HepG2 (cell line): ENCODE measurements around the gene SH3PXD2A. TPM values are rescaled to one million over a fixed set of nuclear protein-coding genes. Genes with fewer than 3 reads are reported as not detected.

Experiments used
- ATAD3A ChIP-seq: sonication (generic); formaldehyde crosslinking; IDR thresholded peaks from 2 replicates; pipeline ENCODE4 v1.4.0; 2020; ENCODE audit warnings: missing genetic modification reagents
- HDAC6 ChIP-seq: fragments of 200-600 bp; sonication (generic); IDR thresholded peaks from 2 replicates; pipeline ENCODE4 v1.7.0; 2017; ENCODE audit warnings: mild to moderate bottlenecking, antibody characterized with exemption, low read length, low read depth
- IKZF1 ChIP-seq: fragments of 450-650 bp; IDR thresholded peaks from 2 replicates; pipeline ENCODE4 v1.7.1; 2016
- KLF9 ChIP-seq: IDR thresholded peaks from 2 replicates; pipeline ENCODE4 v1.6.1; 2016; ENCODE audit warnings: low read depth
- KMT2B ChIP-seq: IDR thresholded peaks from 2 replicates; pipeline ENCODE4 v1.6.1; 2016; ENCODE audit warnings: missing genetic modification reagents, missing compliant biosample characterization
- MAX ChIP-seq: IDR thresholded peaks from 2 replicates; pipeline ENCODE4 v1.6.1; 2012; ENCODE audit warnings: inconsistent platforms
- NFATC3 ChIP-seq: sonication (generic); formaldehyde crosslinking; IDR thresholded peaks from 2 replicates; pipeline ENCODE4 v1.5.1; 2020; ENCODE audit warnings: mild to moderate bottlenecking, missing genetic modification reagents
- PRDM10 ChIP-seq: sonication (generic); formaldehyde crosslinking; IDR thresholded peaks from 2 replicates; pipeline ENCODE4 v1.4.0; 2020; ENCODE audit warnings: low read depth, missing genetic modification reagents
- RFXAP ChIP-seq: sonication (generic); formaldehyde crosslinking; IDR thresholded peaks from 2 replicates; pipeline ENCODE4 v1.4.0; 2020; ENCODE audit warnings: missing genetic modification reagents, borderline replicate concordance
- TAF1 ChIP-seq: sonication (generic); formaldehyde crosslinking; IDR thresholded peaks from 2 replicates; pipeline ENCODE4 v1.4.0; 2020; ENCODE audit warnings: missing genetic modification reagents
- TBX2 ChIP-seq: sonication (generic); formaldehyde crosslinking; IDR thresholded peaks from 2 replicates; pipeline ENCODE4 v1.5.0; 2020; ENCODE audit warnings: missing genetic modification reagents, mild to moderate bottlenecking, borderline replicate concordance
- TRIM22 ChIP-seq: fragments of 450-650 bp; IDR thresholded peaks from 2 replicates; pipeline ENCODE4 v1.6.1; 2017
- ZNF17 ChIP-seq: sonication (generic); formaldehyde crosslinking; IDR thresholded peaks from 2 replicates; pipeline ENCODE4 v1.5.0; 2020; ENCODE audit warnings: mild to moderate bottlenecking, missing genetic modification reagents
- ZNF20 ChIP-seq: sonication (generic); formaldehyde crosslinking; IDR thresholded peaks from 2 replicates; pipeline ENCODE4 v1.4.0; 2020; ENCODE audit warnings: mild to moderate bottlenecking, moderate library complexity, missing genetic modification reagents
- ZNF280D ChIP-seq: sonication (generic); formaldehyde crosslinking; IDR thresholded peaks from 2 replicates; pipeline ENCODE4 v1.5.1; 2020; ENCODE audit warnings: mild to moderate bottlenecking, missing genetic modification reagents
- ZNF367 ChIP-seq: sonication (generic); formaldehyde crosslinking; IDR thresholded peaks from 2 replicates; pipeline ENCODE4 v1.4.0; 2020; ENCODE audit warnings: missing genetic modification reagents, borderline replicate concordance
- ZNF567 ChIP-seq: sonication (generic); formaldehyde crosslinking; IDR thresholded peaks from 2 replicates; pipeline ENCODE4 v1.8.1; 2023; ENCODE audit warnings: mild to moderate bottlenecking, missing genetic modification reagents, borderline replicate concordance
- ZNF598 ChIP-seq: sonication (generic); formaldehyde crosslinking; IDR thresholded peaks from 2 replicates; pipeline ENCODE4 v1.5.1; 2020; ENCODE audit warnings: mild to moderate bottlenecking, missing genetic modification reagents, borderline replicate concordance
- ZNF800 ChIP-seq: sonication (generic); formaldehyde crosslinking; IDR thresholded peaks from 2 replicates; pipeline ENCODE4 v1.4.0; 2020; ENCODE audit warnings: missing genetic modification reagents
- polyA plus RNA-seq, 8 experiments: library from polyadenylated mRNA; depleted of rRNA in 3 of 8; stranded (reverse) in 7 of 8; unstranded in 1 of 8; fragments of >200 nt; fragmentation: Illumina TruSeq in 4 of 8; extraction: Trizol in 4 of 8; gene quantifications; 2 replicates each; pipeline versions ENCODE4 v1.2.1 to v1.2.3, GENCODE V29; 2011 to 2016; ENCODE audit warnings: low read depth in 4 of 8, missing spikeins in 1 of 8, mixed read lengths in 1 of 8; ENCODE audit not compliant: insufficient read depth in 1 of 8
- total RNA-seq, 5 experiments: library from RNA; depleted of rRNA; stranded (reverse); fragments of >200 nt; fragmentation: Illumina TruSeq; extraction: Trizol; gene quantifications; 2 replicates each; pipeline ENCODE4 v1.2.3, GENCODE V29; 2016; ENCODE audit warnings: low read depth in 1 of 5

Gene SH3PXD2A
- total and polyA plus RNA-seq, 2 of the 13 experiments (the other 11 are each of a cell fraction or from before 2014, with no cell fraction given) = 11.1 to 11.3 TPM

GRCh38 chr10:103793920-103794883, 61.2 kb downstream of the SH3PXD2A start (continued):
- TF ChIP-seq TRIM22 = no peak
- TF ChIP-seq ZNF800 (CRISPR knock-in tag) = no peak; the same call in none of the 2 replicates
- 0 out of 2 replicates have a peak, but pooled peaks have one; percentile 28 for TF ChIP-seq KLF9
- no peak for TF ChIP-seq ZNF17
- TF ChIP-seq IKZF1 = no peak
- TF ChIP-seq TAF1 (CRISPR knock-in tag) = no peak; the same call in 1 of the 2 replicates
- TF ChIP-seq ZNF20 (CRISPR knock-in tag) = no peak
- no peak for TF ChIP-seq ZNF567 (CRISPR knock-in tag)
- TF ChIP-seq ZNF367 (CRISPR knock-in tag) = no peak
- TF ChIP-seq KMT2B (CRISPR knock-in tag) = no peak
- TF ChIP-seq NFATC3 (CRISPR knock-in tag) = no peak
- TF ChIP-seq TBX2 (CRISPR knock-in tag) = peak; percentile 94
- TF ChIP-seq ATAD3A (CRISPR knock-in tag) = no peak
- TF ChIP-seq MAX = peak; percentile 91
- peak; percentile 83; the same call in 1 of the 2 replicates for TF ChIP-seq PRDM10 (CRISPR knock-in tag)
- TF ChIP-seq ZNF280D = 0 out of 2 replicates have a peak, but pooled peaks have one; percentile 66
- no peak for TF ChIP-seq HDAC6
- TF ChIP-seq RFXAP (CRISPR knock-in tag) = peak; percentile 87; the same call in 1 of the 2 replicates
- peak; percentile 14; the same call in 1 of the 2 replicates for TF ChIP-seq ZNF598 (CRISPR knock-in tag)
